Anterior cingulate cortex (tissue), 58 donors: ENCODE results near the gene DGAT2.
"Not testable (repeated sequence)": the region's sequence is repeated elsewhere in the genome, so short reads cannot be mapped to it uniquely, and the experiment has no call there.

Experiments
- DNase-seq, 58 donors: peaks; one replicate each; lab custom pipeline; 2025; lab: John Stamatoyannopoulos, UW

The DGAT2 gene

DNA sequence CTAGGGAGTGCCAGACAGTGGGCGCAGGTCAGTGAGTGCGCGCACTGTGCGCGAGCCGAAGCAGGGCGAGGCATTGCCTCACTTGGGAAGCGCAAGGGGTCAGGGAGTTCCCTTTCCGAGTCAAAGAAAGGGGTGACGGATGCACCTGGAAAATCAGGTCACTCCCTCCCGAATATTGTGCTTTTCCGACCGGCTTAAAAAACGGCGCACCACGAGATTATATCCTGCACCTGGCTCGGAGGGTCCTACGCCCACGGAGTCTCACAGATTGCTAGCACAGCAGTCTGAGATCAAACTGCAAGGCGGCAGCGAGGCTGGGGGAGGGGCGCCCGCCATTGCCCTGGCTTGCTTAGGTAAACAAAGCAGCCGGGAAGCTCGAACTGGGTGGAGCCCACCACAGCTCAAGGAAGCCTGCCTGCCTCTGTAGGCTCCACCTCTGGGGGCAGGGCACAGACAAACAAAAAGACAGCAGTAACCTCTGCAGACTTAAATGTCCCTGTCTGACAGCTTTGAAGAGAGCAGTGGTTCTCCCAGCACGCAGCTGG lies 19.8 kb upstream of the DGAT2 start:
- not testable (repeated sequence) for DNase-seq

DNA sequence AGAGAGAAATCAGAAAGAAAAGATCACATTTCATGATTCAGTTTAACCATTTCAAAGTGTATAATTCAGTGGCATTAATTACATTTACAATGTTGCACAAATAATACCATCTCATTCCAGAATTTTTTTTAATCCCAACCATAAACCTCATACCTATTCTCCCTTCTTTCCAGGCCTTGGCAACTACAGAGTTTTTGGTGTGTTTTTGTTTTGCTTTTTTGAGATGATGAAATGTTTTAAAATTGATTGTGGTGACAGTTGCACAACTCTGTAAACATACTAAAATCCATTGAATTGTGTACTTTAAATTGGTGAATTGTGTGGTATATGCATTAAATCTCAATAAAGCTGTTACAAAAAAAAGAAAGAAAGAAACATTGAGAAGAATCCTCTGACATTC lies 13.6 kb upstream of the DGAT2 start:
- DNase-seq, result not testable (repeated sequence)

DNA sequence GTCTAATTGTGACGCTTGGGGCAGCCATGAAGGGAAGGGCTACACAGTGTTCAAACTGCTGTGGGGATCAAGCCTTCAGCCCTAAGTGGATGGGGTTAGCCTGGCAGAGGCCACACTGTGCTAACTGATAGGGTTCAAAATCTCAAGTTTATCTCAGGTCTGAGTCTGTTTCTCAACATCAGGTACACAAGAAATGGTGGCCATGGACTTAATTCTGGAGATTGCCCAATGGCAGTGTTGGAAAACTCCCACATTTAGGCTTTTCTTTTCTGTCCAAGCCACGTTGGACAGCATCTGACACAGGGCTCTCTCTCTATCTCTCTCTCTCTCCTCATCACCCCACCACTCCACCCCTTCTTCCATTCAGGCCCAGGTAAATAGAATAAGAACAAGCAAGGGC lies 10.9 kb upstream of the DGAT2 start:
- no peak for DNase-seq

DNA sequence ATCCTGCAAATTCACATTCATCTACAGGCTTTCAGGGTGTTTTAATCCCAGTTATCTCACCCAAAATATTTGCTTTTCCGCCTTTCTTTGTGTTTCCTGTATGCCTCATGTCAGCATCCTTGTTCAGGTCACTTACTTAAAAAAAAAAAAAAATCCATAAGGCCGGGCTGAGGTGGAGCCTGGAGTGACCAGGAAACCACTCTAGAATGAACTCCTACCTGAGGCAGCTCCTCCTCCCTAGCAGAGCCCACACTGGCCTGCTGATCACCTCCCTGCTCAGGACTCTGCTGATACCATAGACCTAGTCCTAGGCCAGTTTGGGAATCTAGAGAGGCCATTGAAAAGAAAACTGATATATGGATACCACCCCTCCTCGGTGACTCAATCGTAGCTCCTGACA lies 8.7 kb upstream of the DGAT2 start:
- no peak for DNase-seq

DNA sequence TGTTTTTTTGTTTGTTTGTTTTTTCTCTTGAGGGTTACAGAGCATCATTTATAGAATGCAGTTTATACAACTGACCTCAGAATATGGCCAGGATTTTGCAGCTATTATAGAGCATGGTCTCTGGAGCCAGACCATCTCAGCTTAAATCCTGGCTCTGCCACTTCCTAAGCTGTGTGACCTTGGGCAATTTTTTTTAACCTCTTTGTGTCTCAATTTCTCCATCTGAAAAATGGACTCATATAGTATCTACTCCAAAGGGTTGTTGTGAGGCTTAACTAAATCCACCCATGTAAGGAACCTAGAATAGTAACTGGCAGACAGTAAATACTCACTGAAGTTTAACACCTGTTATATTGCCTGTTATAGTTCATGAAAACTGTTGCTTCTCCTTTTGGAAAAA lies 8.3 kb upstream of the DGAT2 start:
- no peak for DNase-seq

DNA sequence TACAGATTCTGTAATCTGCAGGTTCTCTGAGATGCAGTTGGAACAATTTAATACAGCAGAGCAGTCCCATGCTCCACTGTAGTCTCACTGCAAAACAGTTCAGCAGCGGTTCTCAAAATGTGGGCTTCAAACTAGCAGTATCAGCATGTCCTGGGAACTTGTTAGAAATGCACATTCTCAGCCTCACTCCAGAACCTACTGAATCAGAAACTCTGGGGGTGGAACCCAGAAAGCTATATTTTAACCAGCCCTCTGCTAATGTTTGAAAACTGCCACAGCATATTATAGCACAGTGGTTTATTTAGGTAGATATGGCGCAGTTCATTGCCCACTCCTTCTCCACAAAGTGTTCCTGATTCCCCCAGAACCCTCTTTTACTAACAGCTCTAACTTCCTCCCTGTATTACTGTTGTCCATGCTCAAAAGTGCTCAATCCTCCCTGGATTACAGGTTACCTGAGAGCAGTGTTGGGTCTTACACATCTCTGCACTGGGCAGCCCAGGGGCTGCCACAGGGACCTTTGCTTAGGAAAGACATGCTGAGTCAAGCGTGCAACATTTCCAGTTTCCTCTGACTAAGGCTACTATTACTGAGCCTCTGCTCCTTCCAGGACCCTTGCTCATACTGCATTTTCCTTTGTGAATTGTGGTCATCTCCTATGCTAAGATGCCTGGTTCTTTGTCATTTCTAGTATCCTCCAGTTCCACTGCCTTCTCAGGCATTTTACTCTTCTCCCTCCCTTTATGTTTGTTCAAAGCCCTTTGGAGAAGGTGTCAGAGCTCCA lies 7.7 kb upstream of the DGAT2 start:
- peak in 2 of 58 donors; percentile 12 to 36 for DNase-seq

DNA sequence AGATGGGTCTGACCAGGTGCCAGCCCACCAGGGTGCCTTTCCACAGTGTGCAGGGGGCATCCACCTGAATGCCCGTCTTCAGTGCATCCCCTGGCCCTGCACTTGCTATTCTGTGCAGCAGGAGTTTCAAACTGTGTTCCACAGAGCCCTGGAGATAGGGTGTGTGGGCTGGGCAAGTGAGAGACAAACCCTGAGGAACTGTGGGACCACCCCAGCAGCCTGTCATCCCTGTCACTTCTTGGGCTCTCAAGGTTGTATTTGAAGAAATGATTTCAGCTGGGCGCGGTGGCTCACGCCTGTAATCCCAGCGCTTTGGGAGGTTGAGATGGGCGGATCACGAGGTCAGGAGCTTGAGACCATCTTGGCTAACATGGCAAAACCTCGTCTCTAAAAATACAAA lies 6.4 kb upstream of the DGAT2 start:
- DNase-seq, result no peak

DNA sequence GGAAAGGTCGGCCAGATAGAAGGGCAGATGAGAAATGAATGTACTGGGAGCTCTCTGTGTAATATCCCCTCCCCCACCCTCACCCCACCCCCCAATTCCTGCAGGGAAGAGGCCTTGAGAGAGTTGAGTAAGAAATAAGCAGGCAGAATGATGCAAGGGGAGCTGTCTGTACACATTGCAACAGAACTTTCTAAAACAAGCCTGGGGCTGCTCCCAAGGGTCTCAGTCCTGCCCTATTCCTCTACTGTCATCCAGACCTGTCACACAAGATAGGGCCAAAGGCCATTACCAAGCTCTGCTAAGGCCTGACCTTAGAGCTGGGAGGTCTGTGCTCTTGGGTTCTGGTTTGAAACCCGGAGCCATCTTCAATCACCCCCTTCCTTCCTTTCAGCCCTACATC lies 5.7 kb upstream of the DGAT2 start:
- DNase-seq, result no peak

DNA sequence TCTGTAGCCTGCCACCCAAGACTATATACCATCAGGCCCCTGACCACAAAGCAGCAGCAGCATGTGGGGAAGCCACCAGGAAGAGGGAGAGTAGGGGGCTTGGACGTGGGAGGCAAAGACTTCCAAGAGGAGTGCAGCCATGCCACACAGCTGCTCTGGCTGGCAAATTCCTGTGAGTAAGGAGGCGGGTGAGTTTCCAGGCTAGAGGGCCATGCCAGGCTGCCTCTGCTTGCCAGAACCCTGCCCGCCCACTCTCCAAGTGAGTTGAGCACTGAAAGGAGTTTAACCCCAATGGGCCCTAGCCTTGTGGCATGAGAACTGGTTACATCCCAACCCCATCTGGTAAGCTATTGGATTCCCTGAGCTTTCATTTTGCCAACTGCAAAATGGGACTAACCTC lies 4.7 kb upstream of the DGAT2 start:
- DNase-seq, result no peak

DNA sequence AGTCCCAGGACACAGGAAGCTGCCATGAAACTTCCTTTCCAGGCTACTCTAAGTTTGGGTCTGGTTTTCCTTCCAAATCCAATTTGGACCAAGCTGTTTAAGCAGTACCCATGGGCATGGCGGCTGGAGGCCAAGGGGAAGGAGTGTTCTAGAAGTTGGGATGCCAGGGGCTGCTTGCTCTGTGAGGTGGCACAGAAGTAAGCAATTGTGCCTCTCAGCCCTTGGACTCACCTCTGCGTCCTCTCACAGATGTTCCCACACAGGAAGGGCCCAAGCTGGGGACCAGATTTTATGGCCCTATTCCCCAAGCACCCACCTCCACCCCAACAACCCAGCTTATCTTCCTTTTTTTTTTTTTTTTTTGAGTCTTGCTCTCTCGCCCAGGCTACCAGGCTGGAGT lies 3.5 kb upstream of the DGAT2 start:
- no peak for DNase-seq

DNA sequence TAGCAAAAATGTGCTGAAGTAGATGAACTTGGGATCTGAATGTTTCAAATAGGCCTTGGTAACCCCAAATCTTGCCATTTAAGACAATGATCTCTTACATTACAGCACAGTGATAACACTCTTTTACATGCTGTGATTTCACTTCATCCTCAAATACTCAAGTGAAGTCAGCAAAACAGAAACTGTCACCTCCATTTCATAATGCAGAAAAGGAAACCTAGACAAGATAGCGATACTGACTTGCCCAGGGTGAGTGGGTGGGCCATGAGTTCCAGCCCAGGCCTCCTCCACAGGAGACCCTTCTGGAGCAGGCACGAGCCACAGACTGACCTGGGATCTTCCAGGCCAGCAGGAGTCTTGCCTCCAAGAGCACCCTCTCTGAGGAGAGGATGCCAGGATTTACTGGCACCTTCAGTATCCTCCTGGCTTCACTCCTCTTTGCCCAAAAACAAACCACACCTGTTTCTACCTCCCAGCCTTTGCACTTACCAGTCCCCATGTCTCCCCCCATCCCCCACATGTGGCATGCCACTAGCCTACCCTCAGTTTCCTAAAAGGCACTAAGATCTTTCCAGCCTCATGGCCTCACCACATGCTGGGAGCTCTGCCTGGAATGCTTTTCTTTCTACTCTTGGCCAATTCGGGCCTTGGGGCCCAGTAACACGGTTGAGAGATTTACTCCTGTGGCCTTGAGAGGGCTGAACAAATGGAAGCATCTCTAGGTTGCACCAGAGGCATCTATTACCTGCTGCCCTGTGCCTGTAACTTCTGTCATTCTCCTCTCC lies 1.9 kb upstream of the DGAT2 start:
- no peak for DNase-seq

DNA sequence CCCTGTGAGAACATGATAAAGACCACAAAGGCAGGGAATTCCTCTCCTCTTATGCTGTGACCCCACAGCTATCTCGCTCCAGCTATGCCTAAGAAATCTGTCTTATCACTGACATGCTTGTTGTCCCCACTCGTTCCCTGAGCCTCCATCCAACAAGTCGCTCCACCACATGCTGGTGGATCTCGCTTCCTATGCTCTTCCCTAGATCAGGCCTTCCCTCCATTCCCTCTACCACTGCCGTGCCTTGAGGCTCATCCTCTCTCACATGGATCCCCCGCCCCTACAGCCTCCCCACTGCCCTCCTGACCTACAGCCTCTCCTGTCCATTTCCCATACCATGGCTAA lies 1.4 kb upstream of the DGAT2 start:
- DNase-seq, result no peak

- DNase-seq, result no peak
Measured at GRCh38 chr11:75767793-75768111, 826 bp upstream of the DGAT2 start.

GRCh38 chr11:75768909-75769771 lies 562 bp downstream of the DGAT2 start:
- DNase-seq, result peak in 1 of 58 donors; percentile 12

DNA sequence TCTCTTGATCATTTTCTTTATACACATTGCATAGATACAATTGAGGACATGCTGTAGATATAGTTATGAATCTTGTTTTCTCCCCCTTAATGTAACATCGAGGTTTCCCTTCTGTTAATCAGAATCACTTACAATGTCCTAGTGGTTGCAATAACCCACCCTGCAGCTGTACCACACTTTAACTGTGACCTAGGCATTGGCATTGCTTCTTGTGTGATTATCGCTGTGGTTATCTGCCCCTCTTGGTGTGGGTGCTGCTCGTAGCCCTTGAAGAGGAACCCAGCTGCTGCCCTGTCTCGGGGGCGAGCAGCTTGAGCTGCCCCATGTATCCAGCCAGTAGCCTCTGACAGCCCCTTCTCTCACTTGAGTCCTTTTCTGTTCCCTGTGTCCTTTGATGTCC lies 1.5 kb downstream of the DGAT2 start:
- no peak for DNase-seq

GRCh38 chr11:75771646-75772410 lies 3.2 kb downstream of the DGAT2 start:
- DNase-seq, result no peak

DNA sequence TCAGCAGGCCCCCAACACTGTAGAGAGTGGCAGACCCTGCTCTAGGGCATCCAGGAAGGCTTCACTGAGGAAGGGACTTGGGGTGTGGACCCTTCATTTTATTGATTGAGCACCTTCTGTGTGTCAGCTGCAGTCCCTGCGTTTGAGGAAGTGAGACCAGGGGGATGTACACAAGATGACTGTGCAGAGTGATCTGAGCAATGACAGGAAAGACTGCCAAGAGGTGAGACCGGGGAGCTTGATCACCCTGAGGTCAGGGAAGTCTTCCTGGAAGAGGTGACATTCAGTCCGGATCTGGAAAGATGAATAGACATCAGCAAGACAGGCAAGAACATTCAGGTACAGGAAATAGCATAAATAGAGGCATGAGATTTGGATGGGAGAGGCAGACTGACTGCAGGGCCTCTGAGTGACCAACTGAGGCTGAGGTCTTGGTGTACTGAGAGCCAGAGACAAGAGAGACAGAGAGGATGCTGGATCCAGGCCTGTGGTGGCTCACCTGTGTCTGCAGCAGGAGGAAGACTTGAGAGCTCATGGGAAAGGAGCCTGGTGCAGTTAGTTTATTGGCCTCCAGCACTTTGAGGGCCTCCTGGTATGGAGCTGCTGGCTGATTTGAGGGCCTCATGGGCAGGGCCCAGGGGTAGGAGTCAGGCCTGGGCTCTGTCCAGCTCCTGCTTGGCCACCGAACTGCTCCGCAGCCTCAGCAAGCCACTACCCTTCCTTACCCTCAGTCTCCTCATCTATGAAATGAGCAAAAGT lies 5.2 kb downstream of the DGAT2 start:
- DNase-seq, result no peak

GRCh38 chr11:75775056-75775455 lies 6.5 kb downstream of the DGAT2 start:
- DNase-seq, result no peak

DNA sequence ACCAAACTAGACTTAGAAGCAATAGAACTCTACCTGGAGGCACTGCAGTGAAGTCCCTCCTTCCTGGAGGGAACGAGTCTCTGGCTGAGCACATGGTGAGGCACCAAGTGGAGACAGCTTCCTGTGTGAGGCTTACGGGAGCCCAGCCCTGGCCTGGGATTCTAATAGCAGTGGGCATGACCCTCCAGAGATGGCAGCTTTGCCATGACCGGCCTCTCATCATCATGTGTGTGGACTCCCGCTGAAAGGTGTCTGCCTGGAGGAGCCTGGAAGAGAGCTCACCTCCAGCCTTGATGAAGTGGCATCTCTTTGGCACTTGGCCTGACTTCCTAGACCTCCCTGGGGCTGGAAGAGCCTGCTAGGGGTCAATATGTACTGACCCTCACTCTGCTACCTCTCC lies 8.0 kb downstream of the DGAT2 start:
- no peak for DNase-seq
